22Rv1 (cell line): Measurements from ENCODE around the gene BCHE.

Experiments used
- ZFX ChIP-seq: fragments of 450-650 bp; IDR thresholded peaks from 2 replicates; pipeline ENCODE4 v1.6.1; 2017; ENCODE audit warnings: antibody characterized with exemption, borderline replicate concordance
- TF ChIP-seq, protein P1 (sequence below): fragments of 450-650 bp; IDR thresholded peaks from 2 replicates; pipeline ENCODE4 v1.5.1; 2017; ENCODE audit warnings: mild to moderate bottlenecking

GRCh38 chr3:165883863-165884478, 46.7 kb upstream of the BCHE start:
- TF ChIP-seq, protein P1, sequence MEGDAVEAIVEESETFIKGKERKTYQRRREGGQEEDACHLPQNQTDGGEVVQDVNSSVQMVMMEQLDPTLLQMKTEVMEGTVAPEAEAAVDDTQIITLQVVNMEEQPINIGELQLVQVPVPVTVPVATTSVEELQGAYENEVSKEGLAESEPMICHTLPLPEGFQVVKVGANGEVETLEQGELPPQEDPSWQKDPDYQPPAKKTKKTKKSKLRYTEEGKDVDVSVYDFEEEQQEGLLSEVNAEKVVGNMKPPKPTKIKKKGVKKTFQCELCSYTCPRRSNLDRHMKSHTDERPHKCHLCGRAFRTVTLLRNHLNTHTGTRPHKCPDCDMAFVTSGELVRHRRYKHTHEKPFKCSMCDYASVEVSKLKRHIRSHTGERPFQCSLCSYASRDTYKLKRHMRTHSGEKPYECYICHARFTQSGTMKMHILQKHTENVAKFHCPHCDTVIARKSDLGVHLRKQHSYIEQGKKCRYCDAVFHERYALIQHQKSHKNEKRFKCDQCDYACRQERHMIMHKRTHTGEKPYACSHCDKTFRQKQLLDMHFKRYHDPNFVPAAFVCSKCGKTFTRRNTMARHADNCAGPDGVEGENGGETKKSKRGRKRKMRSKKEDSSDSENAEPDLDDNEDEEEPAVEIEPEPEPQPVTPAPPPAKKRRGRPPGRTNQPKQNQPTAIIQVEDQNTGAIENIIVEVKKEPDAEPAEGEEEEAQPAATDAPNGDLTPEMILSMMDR, result no peak
- no peak for TF ChIP-seq ZFX
